WI38 (cell line): Measurements from ENCODE around the gene CEP76.

Experiments
- H3K4me3 ChIP-seq: 2 replicates; pipeline ENCODE4 v1.5.1; 2011; ENCODE audit warnings: low read depth, mild to moderate bottlenecking, control low read depth, low read length
- TF ChIP-seq, protein P1 (sequence below): IDR thresholded peaks from 2 replicates; pipeline ENCODE4 v1.5.1; 2012; ENCODE audit warnings: low read depth, mild to moderate bottlenecking, control low read depth, low read length

The CEP76 gene

DNA sequence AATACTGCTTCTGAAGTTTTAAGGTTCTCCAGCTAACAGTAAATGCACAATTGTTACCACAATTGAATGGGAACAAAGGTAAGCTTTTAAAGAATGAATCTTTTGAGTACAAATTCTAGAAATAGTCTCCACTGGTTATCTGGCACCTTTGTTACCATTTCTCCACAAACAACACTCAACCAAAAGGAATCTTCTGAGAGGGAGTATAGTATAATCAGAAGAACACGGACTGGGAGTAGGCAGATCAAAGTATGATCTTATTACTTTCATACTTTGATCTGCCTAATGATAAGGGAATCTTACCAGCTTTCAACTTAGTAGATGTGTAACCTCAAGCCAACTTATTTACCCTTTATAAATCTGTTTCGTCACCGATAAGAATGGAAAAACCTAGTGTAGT is 1.4 kb downstream of the CEP76 start:
- H3K4me3 ChIP-seq = peak overlapping the region; percentile 93; the same call in 1 of the 2 replicates

DNA sequence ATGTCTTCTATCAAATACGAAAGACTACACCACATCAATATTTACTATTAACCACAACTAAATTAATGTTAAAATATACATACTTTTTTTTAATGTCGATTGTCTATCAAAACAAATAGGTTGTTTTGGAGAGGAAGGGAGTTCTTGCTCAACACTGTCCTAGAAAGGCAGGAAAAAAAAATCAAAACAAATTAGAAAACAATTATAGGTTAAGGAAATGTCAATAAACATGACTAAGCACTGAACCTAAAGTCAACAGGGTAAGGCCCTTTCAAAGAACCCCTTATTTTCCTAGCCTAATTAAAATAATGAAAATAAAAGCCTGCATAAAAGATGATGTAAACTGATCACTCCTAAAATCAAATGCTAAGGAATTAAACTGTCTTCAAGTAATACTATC is 2.8 kb downstream of the CEP76 start:
- TF ChIP-seq, protein P1, sequence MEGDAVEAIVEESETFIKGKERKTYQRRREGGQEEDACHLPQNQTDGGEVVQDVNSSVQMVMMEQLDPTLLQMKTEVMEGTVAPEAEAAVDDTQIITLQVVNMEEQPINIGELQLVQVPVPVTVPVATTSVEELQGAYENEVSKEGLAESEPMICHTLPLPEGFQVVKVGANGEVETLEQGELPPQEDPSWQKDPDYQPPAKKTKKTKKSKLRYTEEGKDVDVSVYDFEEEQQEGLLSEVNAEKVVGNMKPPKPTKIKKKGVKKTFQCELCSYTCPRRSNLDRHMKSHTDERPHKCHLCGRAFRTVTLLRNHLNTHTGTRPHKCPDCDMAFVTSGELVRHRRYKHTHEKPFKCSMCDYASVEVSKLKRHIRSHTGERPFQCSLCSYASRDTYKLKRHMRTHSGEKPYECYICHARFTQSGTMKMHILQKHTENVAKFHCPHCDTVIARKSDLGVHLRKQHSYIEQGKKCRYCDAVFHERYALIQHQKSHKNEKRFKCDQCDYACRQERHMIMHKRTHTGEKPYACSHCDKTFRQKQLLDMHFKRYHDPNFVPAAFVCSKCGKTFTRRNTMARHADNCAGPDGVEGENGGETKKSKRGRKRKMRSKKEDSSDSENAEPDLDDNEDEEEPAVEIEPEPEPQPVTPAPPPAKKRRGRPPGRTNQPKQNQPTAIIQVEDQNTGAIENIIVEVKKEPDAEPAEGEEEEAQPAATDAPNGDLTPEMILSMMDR = no peak
- no peak overlapping the region for H3K4me3 ChIP-seq

More for the DNA sequence above, 1.4 kb downstream of the CEP76 start:
- TF ChIP-seq, protein P1 = no peak

DNA sequence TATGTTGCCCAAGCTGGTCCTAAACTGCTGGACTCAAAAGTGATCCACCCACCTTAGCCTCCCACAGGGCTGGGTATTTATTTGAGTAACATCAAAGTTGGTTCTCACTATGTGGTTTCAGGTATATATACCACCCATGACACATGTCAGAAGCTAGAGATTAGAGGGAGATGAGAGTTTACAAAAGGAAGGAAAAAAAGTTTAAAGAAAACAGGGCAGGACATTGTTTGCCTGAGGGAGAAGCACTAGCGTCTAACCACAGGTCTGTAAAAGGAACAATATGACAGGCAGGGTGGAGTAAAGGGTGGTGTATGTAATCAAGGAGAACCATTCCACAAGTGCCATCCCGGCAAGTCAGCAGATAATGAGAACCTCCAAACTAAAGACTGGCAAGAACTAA is 8.5 kb downstream of the CEP76 start:
- H3K4me3 ChIP-seq = no peak overlapping the region
- TF ChIP-seq, protein P1 = no peak

DNA sequence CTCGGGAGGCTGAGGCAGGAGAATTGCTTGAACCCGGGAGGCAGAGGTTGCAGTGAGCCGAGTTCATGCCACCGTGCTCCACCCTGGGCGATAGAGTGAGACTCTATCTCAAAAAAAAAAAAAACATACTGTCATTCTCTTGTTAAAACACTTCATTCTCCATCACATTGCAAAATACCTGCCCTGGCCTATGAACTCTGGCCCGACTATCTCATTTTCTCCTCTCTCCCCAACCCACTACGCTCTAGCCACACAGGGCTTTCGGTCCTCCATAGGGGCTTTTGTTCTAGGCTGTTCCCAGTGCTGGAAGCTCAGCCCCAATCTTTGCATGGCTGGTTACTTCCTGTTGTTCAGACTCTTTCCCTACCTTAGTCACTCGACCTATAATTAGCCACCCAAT is 10.3 kb downstream of the CEP76 start:
- TF ChIP-seq, protein P1 = no peak
- no peak overlapping the region for H3K4me3 ChIP-seq

DNA sequence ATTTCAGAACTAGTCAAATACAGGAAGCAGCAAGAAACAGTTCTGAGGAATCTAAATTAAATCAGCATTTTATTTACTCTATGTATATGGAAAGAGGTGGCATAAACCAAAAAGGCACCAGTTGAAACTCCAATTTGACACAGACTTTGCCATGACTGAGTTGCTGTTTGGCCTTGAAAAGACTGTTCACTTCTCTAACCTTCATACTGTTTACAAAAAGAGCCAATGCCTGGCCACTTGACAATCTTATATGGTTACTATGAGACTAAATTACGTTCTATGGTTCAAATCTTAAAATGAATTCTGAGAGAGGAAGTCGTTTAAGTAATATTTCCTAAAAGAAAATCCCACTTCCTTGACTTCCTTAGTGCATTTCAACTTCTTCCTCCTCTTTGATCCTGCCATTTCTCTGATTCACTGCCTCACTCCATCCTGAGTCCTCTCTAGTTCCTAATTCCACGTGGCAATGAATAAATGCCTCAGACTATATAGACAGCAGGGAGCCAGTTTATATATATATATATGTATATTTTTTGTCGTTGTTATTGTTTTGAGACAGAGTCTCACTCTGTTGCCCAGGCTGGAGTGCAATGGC is 13.2 kb downstream of the CEP76 start:
- TF ChIP-seq, protein P1 = no peak
- no peak overlapping the region for H3K4me3 ChIP-seq

DNA sequence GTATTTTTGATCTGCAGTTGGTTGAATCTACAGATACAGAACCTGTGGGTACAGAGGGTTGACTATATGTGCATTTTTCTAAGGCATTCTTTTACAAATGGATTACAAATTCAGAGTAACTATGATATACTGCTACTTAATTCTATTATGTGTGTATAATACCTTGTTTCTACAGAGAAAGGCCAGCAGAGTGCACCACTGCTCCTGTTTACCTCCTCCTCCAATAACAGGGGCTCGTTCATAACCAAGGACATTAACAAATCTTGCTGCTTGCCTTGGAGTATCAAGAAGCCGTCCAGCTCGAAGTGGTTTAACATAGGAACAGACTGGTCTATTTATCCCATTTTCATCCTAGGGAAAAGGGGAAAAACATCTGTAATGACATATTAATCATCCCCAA is 16.4 kb downstream of the CEP76 start:
- no peak overlapping the region for H3K4me3 ChIP-seq
- TF ChIP-seq, protein P1 = 0 out of 2 replicates have a peak, but pooled peaks have one; percentile 12

DNA sequence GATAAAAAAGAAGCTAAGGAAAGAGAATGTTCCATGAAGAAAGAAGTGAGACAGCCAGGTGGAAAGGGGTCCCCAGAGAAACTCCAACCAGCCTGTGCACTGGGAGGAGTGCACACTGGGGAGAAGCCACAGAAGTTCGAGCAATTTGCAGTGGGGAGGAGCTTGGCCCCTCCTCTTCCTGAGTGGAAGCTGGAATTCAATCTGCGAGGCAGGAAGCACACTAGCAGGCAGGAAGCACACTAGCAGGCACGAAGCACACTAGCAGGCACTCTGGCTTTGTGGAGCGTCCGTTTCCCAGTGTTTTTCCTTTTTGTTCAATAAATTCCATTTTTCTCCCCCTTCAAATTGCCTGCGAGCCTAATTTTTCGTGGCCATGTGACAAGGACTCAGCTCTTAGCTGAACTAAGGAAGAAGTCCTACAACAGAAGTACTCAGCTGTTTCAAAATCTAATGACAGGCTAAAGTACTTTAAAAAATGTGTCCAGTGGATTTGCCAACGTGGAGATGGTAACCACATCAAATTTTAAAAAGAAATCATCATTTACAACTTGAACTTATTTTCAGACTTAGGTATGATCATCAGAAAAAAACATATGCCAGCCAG is 23.2 kb downstream of the CEP76 start:
- TF ChIP-seq, protein P1 = no peak
- H3K4me3 ChIP-seq = no peak overlapping the region
